ELR (cell line): ENCODE data around the gene NPHS1.
"Not testable (repeated sequence)": the region's sequence is repeated elsewhere in the genome, so short reads cannot be mapped to it uniquely, and the experiment has no call there.

ENCODE experiments used
- DNase-seq: peaks from one replicate; pipeline ENCODE4 v3.0.0-alpha.2; 2015; ENCODE audit warnings: low read depth

NPHS1 gene

DNA sequence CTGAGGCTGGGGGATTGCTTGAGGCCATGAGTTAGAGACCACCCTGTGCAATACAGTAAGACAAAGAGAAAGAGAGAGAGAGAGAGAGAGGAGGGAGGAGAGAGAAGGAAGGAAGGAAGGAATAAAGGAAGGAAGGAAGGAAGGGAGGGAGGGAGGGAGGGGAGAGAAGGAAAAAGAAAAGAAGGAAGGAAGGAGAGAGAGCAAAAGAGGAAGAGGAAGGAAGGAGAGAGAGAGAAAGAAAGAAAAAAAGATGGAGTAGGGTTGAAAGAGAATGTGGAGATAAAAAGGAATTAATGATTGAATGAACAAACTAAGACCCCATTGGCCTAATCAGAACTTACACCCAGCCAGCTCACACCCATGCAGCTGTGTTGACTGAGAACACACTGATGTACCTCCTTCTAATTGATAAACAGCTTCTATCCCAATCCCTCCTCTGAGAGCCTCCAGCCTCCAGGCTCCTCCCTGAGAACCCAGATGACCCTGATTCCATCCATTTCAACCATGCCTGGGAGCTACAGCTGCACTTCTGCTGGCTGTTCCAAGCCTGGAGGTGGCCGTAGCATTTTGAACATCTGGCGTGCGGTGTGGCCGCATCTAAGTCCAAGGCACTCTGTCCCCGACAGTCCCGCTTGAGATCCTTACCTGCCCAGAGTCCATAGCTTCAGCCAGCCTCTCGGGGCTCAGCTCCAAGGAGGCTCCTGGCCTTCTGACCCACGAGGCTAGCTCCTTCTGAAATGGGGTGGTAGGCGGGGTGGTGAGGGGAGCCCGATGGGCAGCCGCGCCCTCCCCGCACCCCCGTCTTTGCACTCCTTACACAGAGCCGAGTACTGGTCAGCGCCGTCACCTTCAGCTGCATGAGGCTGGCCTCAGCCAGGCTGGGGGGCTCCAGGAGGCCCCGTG lies 40.7 kb downstream of the NPHS1 start:
- no peak for DNase-seq

DNA sequence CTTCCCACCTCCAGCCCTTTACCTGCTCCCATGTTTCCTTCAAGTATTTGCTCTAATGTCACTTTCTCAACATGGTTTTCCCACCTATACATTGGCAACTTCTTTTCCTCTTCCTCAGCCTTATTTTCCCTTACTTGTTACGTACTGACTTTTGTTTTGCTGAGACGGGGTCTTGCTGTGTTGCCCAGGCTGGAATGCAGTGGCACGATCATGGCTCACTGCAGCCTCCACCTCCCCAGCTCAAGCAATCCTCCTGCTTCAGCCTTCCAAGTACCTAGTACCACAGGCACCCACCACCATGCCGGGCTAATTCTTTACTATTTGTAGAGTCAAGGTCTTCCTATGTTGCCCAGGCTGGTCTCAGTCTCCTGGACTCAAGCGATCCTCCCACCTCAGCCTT lies 44.7 kb downstream of the NPHS1 start:
- DNase-seq: no peak

GRCh38 chr19:35806597-35806996 lies 45.7 kb downstream of the NPHS1 start:
- DNase-seq: no peak

DNA sequence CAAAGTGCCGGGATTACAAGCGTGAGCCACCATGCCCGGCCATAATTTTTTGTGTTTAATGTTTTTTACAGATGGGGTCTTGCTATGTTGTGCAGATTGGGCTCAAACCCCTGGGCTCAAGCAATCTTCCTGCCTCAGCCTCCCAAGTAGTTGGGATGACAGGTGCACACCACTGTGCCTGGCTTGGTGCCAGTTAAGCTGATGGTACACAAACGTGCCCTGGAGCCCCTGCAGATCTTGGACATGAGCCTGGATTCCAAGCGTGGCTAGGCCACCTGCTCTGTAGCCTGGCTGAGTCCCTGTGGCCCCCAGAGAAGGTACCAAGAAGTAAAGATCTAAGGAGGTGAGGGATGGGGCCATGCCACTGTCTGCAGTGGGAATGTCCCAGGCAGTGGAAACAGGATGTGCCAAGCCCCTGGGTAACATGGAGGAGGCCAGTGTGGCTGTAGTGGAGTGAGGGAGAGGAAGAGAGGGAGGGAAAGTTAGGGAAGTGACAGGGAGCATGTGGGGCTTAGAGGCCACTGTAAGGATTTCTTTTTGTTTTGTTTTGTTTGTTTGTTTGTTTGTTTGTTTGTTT lies 46.7 kb downstream of the NPHS1 start:
- DNase-seq: no peak

- DNase-seq: no peak
Measured at GRCh38 chr19:35801828-35802227, 50.5 kb downstream of the NPHS1 start.

- DNase-seq: no peak
Measured at GRCh38 chr19:35797663-35798062, 54.6 kb downstream of the NPHS1 start.

- DNase-seq: no peak
Measured at GRCh38 chr19:35796645-35797542, 55.4 kb downstream of the NPHS1 start.

- not testable (repeated sequence) for DNase-seq
Measured at GRCh38 chr19:35795564-35795963, 56.7 kb downstream of the NPHS1 start.

DNA sequence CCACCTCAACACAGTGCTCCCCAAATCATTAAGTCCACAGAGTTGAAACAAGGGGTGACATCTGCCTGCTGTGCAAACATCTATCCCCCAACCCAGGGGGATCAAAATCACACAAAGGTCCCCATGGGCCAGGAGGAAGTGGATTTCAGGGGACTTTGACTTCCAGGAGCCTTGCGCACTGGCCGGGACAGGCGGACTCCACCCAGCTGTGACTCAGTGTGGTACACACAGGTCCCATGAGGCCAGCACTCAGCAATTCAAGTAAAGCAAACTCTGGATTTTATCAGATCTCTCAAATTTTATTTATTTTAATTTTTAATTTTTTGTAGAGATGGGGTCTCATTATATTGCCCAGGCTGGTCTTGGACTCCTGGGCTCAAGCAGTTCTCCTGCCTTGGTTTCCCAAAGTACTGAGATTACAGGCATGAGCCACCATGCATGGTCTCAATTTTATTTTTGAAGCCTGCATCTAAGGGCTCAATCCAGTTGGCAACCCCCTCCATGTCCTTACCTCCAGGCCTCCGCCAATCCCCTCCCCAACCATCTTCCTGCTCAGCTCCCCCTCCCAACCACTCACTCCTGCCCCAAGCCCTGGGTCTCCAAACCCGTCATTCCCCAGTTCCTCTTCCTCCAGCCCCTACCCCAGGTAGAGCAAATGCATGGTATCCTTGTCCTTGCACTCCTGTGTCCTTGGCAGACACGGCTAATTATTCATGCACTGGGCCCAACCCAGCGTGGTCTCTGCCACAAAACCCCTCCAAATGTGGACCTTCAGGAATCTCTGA lies 58.7 kb downstream of the NPHS1 start:
- peak; percentile 34 for DNase-seq

DNA sequence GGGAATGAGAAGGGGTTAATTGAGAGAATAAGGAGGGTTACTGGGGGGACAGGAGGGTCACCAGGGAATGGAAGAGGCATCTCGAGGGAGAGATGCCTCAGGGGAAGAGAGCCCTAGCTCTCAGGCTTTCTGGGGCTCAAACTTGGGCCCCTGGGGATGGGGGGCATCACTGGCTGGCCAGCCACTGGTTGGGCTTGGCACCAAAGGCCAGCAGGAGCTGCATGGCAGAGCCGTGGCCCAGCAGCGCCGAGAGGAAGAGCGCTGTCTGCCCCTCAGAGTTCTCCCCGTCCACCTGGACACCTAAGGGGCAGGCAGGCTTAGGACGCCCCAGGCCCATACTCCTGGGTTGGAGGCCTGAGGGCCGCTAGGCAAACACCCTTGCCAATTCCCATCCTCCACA lies 59.4 kb downstream of the NPHS1 start:
- no peak for DNase-seq

GRCh38 chr19:35792312-35792711 lies 60.0 kb downstream of the NPHS1 start:
- DNase-seq: no peak

DNA sequence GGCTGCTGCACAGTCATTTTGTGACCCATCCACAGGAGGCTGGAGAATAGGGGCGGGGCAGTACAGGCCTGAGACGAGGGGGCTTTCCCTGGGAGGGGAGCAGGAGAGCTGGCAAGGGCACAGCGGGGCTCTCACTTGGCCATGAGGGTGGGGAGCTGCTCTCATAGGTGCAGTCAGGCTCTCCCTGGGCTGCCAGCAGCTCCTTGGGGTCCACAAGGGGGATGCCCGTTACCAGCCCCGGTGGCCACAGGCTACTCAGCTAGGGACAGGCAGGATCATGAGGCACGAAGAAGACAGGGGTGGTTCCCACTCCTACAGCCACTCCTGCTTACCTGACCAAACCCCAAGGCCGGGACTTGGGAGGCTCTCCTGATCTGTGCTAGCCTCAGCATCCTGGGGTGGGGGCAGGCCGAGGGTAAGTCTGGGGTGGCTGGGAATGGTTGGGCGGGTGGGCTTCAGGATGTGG lies 60.5 kb downstream of the NPHS1 start:
- DNase-seq: no peak

DNA sequence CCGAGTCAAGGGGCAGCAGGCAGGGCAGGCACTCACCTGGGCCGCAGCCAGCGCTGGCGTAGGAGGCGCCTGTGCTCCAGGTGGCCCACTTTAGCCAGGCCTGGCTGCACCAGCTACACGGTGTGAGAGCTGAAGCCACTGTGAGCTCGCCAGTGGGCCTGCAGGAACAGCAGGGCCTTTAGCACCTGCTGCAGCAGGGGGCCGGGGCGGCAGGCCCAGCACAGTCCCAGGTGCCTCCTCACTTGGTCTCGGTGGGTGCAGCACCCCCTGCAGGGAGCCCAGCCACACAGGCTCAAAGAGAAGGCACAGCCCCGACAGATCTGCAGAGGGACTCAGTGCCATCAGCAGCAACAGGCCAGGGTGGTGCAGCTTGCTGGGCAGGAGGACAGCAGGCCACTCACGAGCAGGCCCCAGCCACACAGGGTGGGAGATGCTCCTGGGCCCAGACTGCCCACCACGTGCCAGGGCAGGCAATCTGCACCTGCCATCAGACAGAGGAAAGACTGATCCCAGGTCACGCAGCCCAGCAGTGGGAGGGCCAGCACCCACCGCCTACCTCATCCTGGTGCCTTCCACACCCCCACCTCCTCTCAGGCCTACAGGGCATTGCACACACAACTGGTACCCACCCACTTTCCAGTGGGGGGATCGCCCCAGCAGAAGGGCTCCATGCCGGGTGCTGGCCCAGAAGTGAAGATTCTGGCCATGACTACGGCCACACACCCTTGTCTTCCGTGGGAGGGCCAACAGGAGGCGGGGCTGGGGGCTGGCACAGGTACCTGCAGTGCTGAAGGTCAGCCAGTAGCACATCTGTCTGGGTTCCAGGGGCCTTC lies 61.1 kb downstream of the NPHS1 start:
- no peak for DNase-seq

DNA sequence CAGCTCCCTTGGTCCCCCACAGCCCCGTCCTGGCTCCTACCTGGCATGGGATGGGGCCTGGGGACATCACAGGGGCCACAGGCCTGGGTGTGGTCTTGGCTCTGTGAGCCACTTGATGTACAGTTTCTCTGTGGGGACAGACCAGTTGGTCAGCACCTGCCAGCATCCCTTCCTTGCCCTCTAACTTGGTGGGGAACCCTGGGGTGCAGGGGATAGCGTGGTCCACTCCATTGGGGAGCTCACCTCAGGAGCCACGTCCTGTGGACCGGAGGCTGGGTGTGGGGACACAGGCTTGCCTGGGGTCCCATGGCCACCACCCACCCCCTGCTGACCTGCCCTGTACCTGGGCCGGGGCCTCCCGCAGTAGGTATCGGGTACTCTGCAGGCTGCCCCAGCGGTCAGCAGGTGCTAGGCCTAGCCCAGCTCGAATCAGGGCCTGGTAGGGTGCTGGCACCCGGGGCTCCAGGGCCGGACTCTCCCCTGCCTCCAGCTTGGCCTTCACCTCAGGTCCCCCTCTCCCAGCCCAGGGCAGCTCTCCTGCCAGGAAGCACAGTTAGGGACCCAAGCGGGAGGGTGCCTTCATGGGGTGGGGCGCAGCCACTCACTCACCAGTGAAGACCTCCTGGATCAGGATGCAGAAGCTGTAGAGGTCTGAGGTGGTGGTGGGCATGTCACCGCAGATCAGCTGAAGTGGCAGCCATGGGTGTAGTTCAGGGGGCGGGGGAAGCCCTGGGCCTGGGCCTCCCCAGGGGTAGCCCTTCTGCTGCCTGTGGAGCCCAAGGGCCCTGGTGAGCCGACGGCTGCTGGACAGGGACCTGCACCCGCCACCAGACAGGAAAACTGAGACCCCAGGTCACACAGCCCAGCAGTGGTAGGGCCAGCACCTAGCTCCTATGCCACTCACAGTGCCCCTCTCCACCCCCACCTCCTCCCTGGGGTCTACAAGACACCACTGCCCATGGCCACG lies 62.0 kb downstream of the NPHS1 start:
- DNase-seq: no peak

DNA sequence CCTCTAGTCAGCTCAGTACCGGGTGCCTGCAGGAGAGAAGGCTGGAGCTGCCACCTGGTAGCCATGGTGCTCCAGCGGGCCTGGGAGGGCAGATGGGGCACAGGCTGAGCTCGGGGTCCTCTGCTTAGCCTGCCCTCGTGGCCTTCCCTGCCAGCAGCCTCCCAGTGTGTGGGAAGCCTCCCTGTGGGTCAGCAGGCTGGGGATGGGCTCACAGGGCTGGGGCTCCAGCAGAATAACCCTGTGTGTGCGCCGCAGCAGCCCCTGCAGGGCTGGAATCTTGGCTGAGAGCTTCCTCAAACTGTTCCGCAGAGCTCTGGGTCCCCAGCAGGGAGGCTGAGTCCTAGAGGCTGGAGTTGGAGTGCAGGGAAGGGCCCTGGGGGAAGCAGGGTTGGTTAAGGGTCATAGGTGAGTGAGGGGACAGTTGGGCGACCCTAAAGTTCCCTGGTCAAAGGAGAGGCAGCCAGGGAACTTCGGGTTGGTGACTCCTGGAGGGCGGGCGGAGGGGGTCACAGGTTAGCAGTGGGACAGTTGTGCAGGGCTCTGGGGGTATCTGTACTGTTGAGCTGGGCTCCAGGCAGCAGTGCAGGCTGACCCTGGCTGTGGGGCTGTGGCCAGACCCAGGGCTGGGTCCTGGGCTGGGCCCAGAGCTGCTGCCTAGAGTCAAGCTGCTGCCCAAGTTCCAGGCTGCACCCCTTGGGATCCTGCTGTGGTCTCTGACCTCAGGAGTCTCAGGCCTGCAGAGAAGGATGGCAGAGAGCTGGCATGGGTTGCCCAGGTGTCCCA lies 62.9 kb downstream of the NPHS1 start:
- no peak for DNase-seq

- no peak for DNase-seq
Measured at GRCh38 chr19:35788205-35788960, 63.9 kb downstream of the NPHS1 start.

GRCh38 chr19:35787227-35787799 lies 65.0 kb downstream of the NPHS1 start:
- DNase-seq: no peak
